ENCODE data around the gene DPYSL4.
A peak's percentile ranks its signal among the peaks of the same experiment; 100 is the strongest.
"Not testable (repeated sequence)": the region's sequence is repeated elsewhere in the genome, so short reads cannot be mapped to it uniquely, and the experiment has no call there.

Gene DPYSL4

DNA sequence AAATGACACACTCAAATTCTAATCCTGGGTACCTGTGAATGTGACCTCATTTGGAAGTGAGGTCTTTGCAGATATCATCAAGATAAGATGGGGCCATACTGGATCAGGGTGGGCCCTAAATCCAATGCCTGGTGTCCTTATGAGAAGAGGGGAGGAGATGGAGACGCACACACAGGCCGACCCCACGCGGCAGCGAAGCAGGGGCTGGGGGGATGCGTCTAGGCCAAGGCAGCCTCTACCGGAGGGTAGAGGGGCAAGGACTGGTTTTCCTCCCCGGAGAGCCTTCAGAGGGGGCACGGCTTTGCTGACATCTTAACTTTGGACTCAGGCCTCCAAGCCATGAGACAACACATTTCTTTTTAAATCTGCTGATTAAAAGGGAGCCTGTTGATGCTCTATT is 33.3 kb downstream of the DPYSL4 start:
- no peak overlapping the region for H3K4me3 ChIP-seq (ENCODE audit: low read depth, low read length)
- TF ChIP-seq CTCF (IDR thresholded peaks at IDR 0.05; ENCODE audit: low read depth, low read length): no peak

- H3K4me3 ChIP-seq (ENCODE audit: low read depth, low read length): not testable (repeated sequence)
These were observed 34.2 kb downstream of the DPYSL4 start for GRCh38 chr10:132220996-132221395.

DNA sequence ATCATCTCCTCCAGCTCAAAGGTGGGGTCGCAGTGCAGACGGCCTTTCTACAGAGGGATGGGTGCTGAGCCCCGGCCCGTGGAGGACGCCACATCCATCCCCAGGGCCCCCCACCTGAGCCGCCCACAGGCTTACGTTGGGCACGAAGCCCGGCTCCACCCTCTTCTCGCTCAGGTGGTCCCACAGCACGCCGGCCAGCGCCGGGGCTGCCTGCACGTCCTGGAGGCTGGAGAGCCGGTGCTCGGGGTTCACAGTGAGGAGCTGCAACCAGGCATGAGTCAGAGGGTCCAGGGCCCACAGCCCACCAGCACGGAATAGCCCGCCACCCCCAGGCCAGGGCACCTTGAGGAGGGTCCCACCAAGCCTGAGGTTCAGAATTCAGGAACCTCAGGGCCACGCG is 36.0 kb downstream of the DPYSL4 start:
- no peak for TF ChIP-seq CTCF (IDR thresholded peaks at IDR 0.05; ENCODE audit: low read depth, low read length)
- H3K4me3 ChIP-seq (ENCODE audit: low read depth, low read length): no peak overlapping the region

DNA sequence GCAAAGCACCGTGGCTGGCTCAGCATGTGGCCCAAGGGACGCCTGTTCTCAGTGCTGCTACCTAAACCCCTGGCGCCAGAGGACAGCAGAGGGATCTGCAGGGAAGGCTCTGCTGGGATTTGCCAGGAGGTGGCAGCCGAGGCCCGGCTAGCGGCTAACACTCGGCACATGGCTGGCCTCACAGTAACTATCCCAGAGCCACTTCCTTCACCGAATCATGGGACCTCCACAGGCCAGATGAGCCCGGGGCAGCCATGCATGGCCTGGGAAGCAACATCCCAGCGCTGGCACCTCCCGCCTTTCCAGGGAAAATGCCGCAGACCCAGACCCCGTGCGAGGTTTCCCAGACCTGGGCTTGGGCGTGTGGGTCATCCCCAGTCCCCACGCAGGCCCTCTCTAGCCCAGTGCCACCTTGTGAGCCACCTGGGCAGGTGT is 36.4 kb downstream of the DPYSL4 start:
- no peak overlapping the region for H3K4me3 ChIP-seq (ENCODE audit: low read depth, low read length)
- TF ChIP-seq CTCF (IDR thresholded peaks at IDR 0.05; ENCODE audit: low read depth, low read length): peak; percentile 98

DNA sequence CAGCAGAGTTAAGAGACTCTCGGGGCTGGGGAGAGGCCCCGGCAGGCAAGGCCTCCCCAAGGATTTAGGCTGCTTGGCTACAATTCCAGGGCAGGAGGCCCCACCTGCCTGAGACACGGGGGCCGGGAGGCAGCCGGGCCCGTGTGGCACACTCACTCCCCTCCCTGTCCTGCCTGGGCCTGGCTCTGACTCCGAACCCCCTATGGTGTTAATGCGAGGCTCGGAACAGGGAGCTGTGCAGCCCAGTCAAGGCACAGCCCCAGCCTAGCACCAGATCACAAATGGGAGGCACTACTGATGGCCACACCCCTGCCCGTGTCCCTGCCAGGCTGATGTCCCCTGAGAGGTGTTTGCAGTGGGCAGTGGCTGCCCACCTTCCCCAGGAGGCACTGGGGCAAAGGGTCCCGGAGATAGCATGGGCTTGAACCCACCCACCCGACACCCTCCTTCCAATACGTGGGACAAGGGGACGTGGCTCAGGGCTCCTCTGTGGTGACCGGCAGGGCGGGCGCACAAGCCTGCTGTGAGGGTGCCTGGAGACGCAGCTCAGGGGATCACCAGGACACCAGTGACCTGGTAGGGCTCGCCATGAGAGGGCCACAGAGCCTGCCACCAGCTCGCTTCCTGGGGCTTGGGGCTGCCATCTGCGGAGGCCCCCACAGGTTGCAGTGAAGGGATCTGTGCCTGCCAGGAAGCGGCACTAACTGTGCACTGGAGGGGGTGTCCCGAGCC is 37.0 kb downstream of the DPYSL4 start:
- no peak overlapping the region for H3K4me3 ChIP-seq (ENCODE audit: low read depth, low read length)
- TF ChIP-seq CTCF (IDR thresholded peaks at IDR 0.05; ENCODE audit: low read depth, low read length): no peak

DNA sequence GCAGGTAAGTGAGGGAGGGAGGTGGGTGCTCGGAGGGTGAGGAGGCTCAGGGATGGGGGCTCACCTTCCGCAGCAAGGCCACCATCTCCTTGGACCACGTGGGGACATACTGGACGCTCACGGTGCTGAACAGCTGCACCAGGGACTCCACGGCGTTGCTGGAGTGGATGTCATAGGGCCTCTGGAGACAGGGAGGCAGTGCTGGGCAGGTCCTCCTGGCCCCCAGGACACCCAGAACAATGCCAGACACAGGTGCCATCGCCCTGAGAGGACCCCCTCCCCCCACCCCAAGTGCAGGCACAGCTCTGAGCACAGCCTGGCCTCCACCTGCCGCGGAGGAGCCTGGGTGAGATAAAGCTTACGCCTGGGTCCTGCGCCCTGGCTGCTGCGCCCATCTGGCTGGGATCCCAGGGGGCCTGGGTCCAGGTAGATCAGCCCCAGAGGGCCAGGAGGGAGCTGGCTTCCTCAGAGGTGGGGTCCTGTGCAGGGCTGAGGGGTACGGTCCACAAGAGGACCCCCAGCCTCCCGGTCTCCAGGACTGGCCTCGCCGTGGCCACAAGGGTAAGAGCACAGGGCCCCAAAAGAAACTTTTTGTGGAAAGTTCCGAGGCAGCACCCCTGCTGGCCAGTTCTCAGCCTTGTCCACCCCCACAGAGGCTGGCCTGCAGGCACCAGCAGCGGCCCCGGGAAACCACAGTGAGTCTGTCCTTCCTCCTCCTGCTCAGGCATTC is 37.8 kb downstream of the DPYSL4 start:
- no peak overlapping the region for H3K4me3 ChIP-seq (ENCODE audit: low read depth, low read length)
- no peak for TF ChIP-seq CTCF (IDR thresholded peaks at IDR 0.05; ENCODE audit: low read depth, low read length)

DNA sequence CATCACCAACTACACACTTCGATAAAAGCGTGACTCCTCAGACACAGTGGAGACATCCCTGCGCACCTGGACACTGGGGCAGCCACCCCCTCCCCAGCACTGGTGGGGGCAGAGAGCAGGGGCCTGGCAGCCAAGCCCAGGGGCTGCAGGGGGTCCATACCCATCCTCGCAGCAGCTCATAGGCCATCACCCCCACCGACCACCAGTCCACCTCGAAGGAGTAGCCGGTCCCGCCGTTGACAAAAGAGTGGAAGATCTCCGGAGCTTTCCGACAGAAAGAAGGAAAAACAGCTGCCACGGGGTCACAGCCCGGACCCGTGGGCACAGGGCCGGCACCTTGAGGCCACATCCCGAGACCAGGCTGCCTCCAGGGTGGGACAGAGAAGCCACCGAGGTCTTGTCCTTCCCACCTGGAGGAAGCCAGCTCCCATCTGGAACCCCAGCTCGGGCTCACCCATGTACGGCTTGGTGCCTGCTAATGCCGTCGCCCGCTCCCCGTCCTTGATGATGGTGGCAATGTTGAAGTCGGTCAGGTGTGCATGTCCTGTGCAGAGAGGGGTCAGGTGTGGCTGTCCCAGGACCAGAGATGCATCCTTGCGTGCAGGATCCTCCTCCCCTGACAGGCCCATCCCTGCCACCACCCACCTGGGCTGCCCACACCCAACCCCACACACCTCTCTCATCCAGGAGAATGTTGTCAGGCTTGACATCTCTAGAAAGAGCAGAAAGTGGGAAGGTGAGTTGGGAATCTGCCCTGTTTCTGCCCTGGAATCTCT is 38.5 kb downstream of the DPYSL4 start:
- no peak for TF ChIP-seq CTCF (IDR thresholded peaks at IDR 0.05; ENCODE audit: low read depth, low read length)
- H3K4me3 ChIP-seq (ENCODE audit: low read depth, low read length): no peak overlapping the region

Measured in WI38 (cell line).